OCI-LY3 (cell line): Measurements from ENCODE around the gene WHRN.

ENCODE experiments used
- H2AFZ ChIP-seq: fragments of 200-600, 300-600 bp; shearing (Covaris generic); 2 replicates; pipeline ENCODE4 v1.6.0; 2014; ENCODE audit warnings: antibody characterized with exemption, low read depth, low read length
- H3K27ac ChIP-seq: fragments of 200-600, 300-600 bp; sonication (generic); 2 replicates; pipeline ENCODE4 v1.5.1; 2014; ENCODE audit warnings: mild to moderate bottlenecking, low read length, moderate library complexity, mixed read lengths
- H3K27me3 ChIP-seq: fragments of 200-600, 300-600 bp; sonication (generic); 2 replicates; pipeline ENCODE4 v1.6.1; 2014; ENCODE audit warnings: low read depth, low read length, mixed read lengths
- H3K36me3 ChIP-seq: fragments of 200-600, 300-600 bp; sonication (generic); replicated peaks from 2 replicates; pipeline ENCODE3; 2014; ENCODE audit warnings: low read depth, low read length, mixed read lengths
- H3K4me1 ChIP-seq: fragments of 300-600, 200-600 bp; sonication (generic); 2 replicates; pipeline ENCODE4 v1.6.1; 2014; ENCODE audit warnings: low read length, mixed read lengths
- H3K4me2 ChIP-seq: fragments of 200-600, 300-600 bp; sonication (generic); 2 replicates; pipeline ENCODE4 v1.6.1; 2014; ENCODE audit warnings: low read length, mixed read lengths
- H3K4me3 ChIP-seq: fragments of 300-600, 200-600 bp; sonication (generic); 2 replicates; pipeline ENCODE4 v1.5.1; 2014; ENCODE audit warnings: antibody characterized with exemption, mild to moderate bottlenecking, low read length, moderate library complexity
- H3K79me2 ChIP-seq: fragments of 300-600, 200-600 bp; shearing (Covaris generic); 2 replicates; pipeline ENCODE4 v1.6.1; 2014; ENCODE audit warnings: mild to moderate bottlenecking, low read length, mixed read lengths
- H3K9ac ChIP-seq: fragments of 300-600, 200-600 bp; shearing (Covaris generic); 2 replicates; pipeline ENCODE4 v1.6.0; 2014; ENCODE audit warnings: mild to moderate bottlenecking, low read length, moderate library complexity
- H3K9me3 ChIP-seq: fragments of 200-600, 300-600 bp; shearing (Covaris generic); 2 replicates; pipeline ENCODE4 v1.6.1; 2014; ENCODE audit warnings: low read length, mixed read lengths; ENCODE audit not compliant: insufficient read depth
- H4K20me1 ChIP-seq: fragments of 200-600, 300-600 bp; sonication (generic); 2 replicates; pipeline ENCODE4 v1.6.1; 2016; ENCODE audit warnings: low read length, mixed read lengths; ENCODE audit not compliant: insufficient read depth
- CTCF ChIP-seq: fragments of 200-600, 300-600 bp; sonication (generic); IDR thresholded peaks from 2 replicates; pipeline ENCODE4 v1.5.1; 2014; ENCODE audit warnings: antibody characterized with exemption, low read length, low read depth
- EZH2phosphoT487 ChIP-seq: fragments of 200-600 bp; shearing (Covaris generic); IDR thresholded peaks from 2 replicates; pipeline ENCODE4 v1.6.1; 2018; ENCODE audit warnings: antibody characterized with exemption, mixed run types, low read depth

WHRN gene

GRCh38 chr9:114484854-114485443, 20.3 kb downstream of the WHRN start:
- TF ChIP-seq CTCF (no peak), EZH2phosphoT487 (no peak)
- Histone ChIP-seq H3K4me2 (peak overlapping the region; percentile 77), H3K79me2 (peaks cover 46% of the 10 kb centered on the region), H3K4me3 (peak overlapping the region; percentile 47), H3K9me3 (no peaks in the 10 kb centered on the region), H4K20me1 (no peaks in the 10 kb centered on the region), H3K27me3 (no peaks in the 10 kb centered on the region), H3K27ac (peak overlapping the region; percentile 88), H2AFZ (peak overlapping the region; percentile 30), H3K9ac (peak overlapping the region; percentile 45; the same call in 1 of the 2 replicates), H3K36me3 (peaks cover 7% of the 10 kb centered on the region), H3K4me1 (peaks cover 62% of the 10 kb centered on the region)

DNA sequence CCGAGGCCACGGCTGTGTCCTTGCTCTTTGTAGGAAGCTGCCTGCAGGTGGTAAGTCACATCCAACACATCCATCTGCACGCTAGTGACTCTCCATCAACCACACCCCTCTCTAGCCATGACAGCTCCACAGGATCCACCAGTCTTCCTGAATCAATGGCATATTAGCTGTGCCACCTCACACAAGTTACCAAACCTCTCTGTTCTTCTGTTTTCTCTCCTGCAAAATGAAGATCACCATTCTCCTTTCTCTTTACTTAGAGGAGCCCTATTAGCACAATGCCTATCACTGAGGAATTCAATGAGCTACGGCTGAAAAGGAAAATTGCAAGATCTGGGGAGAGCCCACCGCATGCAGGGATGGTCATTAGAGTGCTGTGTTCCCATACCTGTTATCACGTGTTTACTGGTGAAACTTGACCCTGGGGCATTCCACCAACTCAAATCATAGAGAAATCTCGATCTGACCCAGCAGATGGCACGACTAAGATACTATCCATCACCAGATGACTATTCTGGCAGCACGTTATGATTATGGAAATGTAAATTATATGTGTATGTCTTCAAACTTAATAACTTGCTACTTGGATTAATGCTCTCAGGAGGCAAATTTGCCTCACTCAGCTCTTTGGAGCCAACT, 20.9 kb downstream of the WHRN start:
- peaks cover 7% of the 10 kb centered on the region for H3K36me3 ChIP-seq
- peaks cover 45% of the 10 kb centered on the region for H3K79me2 ChIP-seq
- peak overlapping the region; percentile 88 for H3K27ac ChIP-seq
- no peaks in the 10 kb centered on the region for H3K27me3 ChIP-seq
- H3K4me3 ChIP-seq: peak overlapping the region; percentile 47
- peak overlapping the region; percentile 30 for H2AFZ ChIP-seq
- H4K20me1 ChIP-seq: no peaks in the 10 kb centered on the region
- TF ChIP-seq CTCF (no peak), EZH2phosphoT487 (no peak)
- no peaks in the 10 kb centered on the region for H3K9me3 ChIP-seq
- H3K4me1 ChIP-seq: peaks cover 62% of the 10 kb centered on the region
- peak overlapping the region; percentile 45; the same call in 1 of the 2 replicates for H3K9ac ChIP-seq
- peak overlapping the region; percentile 77 for H3K4me2 ChIP-seq

DNA sequence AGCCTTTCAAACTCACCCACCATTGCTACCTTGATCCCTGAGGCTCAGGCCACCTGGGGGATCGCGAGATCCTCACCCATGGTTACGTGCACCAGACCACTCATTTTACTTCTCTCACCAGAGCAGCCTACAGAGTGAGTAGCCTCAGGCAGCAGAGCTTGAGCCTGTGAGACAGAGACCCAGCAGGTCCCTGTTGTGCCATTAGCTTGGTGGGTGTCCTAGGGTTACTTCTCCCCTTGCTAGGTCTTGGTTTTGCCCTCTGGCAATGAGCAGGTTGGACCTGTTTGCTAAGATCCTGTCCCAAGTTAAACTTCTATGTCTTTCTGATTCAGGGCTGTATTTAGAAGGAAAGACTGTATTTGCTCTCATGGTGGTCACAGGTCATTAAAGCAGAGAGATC, 21.8 kb downstream of the WHRN start:
- Histone ChIP-seq H3K27ac (no peak overlapping the region), H3K4me2 (peak overlapping the region; percentile 77; the same call in 1 of the 2 replicates), H3K9me3 (no peaks in the 10 kb centered on the region), H3K4me1 (peaks cover 54% of the 10 kb centered on the region), H3K79me2 (peaks cover 38% of the 10 kb centered on the region), H3K9ac (no peak overlapping the region), H2AFZ (no peak overlapping the region), H3K36me3 (peaks cover 7% of the 10 kb centered on the region), H3K4me3 (no peak overlapping the region), H3K27me3 (no peaks in the 10 kb centered on the region), H4K20me1 (no peaks in the 10 kb centered on the region)
- no peak for TF ChIP-seq CTCF
- TF ChIP-seq EZH2phosphoT487: no peak

DNA sequence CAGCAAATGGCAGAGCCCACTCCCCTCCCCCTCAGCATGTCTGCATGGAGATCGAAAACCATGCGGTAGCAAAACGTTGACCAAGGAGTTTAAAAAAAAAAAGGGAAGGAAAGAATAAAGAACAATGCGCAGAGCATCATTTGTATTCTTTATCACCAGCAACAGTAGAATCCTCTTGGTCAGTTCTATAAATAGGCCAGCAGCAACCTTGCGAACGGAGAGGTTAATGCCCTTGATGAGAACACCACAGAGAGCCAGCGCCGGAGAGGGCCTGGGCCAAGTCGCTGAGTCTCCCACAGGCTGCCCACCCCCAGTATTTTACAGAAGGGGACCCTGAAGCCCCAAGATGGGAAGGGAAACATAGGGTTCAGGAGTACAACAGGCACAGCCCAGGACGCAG, 22.7 kb downstream of the WHRN start:
- Histone ChIP-seq H3K9me3 (no peaks in the 10 kb centered on the region), H3K36me3 (peaks cover 10% of the 10 kb centered on the region), H3K27me3 (no peaks in the 10 kb centered on the region), H3K9ac (no peak overlapping the region), H3K4me1 (peaks cover 45% of the 10 kb centered on the region), H2AFZ (no peak overlapping the region), H3K4me2 (no peak overlapping the region), H3K27ac (no peak overlapping the region), H3K79me2 (peaks cover 29% of the 10 kb centered on the region), H3K4me3 (no peak overlapping the region), H4K20me1 (no peaks in the 10 kb centered on the region)
- TF ChIP-seq CTCF (no peak), EZH2phosphoT487 (no peak)
